ENCODE results near the gene GALNT6.
"Not testable (repeated sequence)": the region's sequence is repeated elsewhere in the genome, so short reads cannot be mapped to it uniquely, and the experiment has no call there.

The GALNT6 gene

DNA sequence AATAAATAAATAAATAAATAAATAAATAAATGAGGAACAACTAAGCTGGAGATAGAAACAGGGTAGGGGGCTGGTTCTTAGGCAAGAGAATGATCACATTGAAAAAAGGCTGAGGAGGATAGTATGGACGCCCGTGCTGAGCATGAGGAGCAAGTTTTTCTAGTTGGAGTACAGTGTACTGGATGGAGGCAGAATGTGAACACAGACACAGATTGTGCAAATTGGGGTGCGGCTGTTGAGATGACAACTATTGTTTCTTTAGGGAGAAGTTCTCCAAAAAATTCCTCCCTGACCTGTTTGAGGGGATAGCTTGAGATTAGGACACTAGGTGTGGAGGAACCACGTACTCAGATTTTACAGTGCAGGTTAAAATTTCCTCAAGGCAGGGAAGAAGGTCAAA, 66.3 kb downstream of the GALNT6 start:
- H3K27ac Mint-ChIP-seq: peak overlapping the region; percentile 94
- H3K9me3 Mint-ChIP-seq: peaks cover 3% of the 10 kb centered on the region
- H3K27me3 Mint-ChIP-seq: no peaks in the 10 kb centered on the region
- H3K4me3 Mint-ChIP-seq: peak overlapping the region; percentile 56
- CTCF ChIA-PET: interaction anchor here (1.8 to 7.9 kb wide), 2 partner anchors 17 to 56 kb away, joined by 6 to 50 read pairs; no protein-coding TSS in a partner anchor
- peaks cover 40% of the 10 kb centered on the region for H3K36me3 Mint-ChIP-seq
- no peak for DNase-seq
- H3K4me1 Mint-ChIP-seq: peaks cover 93% of the 10 kb centered on the region

DNA sequence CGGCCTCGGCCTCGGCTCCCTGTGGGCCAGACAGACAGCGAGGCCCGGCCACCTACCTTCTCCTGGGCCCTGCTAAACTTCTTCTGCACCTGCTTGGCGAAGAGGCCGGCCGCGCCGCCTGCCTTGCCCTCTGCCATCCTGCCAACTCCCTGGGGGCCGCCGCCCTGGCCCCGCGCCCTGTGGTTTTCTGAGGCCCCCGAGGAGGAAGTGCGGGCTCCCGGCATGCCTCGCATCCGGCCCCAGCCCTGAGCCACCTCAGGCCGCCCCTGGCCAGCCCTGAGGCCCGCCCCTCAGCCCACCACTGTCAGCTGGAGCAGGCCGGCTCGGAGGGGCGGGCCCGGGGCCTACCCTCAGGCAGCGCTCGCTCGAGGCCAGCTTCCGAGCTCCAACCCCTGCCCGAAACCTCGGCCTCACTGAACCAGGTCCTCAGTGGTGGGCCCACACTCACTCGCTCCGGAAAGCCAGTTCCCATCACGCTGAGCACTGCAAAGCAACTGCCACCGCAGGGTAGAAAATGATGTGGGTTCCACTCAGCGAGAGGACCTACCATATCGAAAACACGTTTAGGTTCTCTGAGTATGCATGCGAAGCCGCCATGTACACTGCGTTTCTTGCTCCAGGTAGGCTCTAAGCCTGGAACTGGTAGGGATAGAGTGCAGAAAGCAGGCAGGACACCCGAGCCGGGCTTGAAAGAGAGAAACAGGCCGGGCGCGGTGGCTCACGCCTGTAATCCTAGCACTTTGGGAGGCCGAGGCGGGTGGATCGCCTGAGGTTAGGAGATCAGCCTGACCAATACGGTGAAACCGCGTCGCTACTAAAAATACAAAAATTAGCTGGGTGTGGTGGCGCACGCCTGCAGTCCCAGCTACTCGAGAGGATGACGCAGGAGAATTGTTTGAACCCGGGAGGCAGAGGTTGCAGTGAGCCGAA, 67.0 kb downstream of the GALNT6 start, which contains the start of gene BIN2:
Gene BIN2 (minus strand): TSS at position 209 of the 930 bp plus-strand sequence. CDS start 72 bp downstream, at position 137.
- peak within 1 kb of the TSS; percentile 98 for H3K4me3 Mint-ChIP-seq
- peak within 1 kb of the TSS; percentile 94 for H3K27ac Mint-ChIP-seq
- CTCF ChIA-PET: interaction anchor here (0.7 to 7.9 kb wide), 3 partner anchors 17 to 808 kb away, joined by 3 to 50 read pairs (median 6); no protein-coding TSS in a partner anchor
- H3K36me3 Mint-ChIP-seq: peaks cover 43% of the 10 kb centered on the region
- H3K4me1 Mint-ChIP-seq: peaks cover 93% of the 10 kb centered on the region
- DNase-seq: peak; percentile 86
- peaks cover 3% of the 10 kb centered on the region for H3K9me3 Mint-ChIP-seq
- no peaks in the 10 kb centered on the region for H3K27me3 Mint-ChIP-seq

DNA sequence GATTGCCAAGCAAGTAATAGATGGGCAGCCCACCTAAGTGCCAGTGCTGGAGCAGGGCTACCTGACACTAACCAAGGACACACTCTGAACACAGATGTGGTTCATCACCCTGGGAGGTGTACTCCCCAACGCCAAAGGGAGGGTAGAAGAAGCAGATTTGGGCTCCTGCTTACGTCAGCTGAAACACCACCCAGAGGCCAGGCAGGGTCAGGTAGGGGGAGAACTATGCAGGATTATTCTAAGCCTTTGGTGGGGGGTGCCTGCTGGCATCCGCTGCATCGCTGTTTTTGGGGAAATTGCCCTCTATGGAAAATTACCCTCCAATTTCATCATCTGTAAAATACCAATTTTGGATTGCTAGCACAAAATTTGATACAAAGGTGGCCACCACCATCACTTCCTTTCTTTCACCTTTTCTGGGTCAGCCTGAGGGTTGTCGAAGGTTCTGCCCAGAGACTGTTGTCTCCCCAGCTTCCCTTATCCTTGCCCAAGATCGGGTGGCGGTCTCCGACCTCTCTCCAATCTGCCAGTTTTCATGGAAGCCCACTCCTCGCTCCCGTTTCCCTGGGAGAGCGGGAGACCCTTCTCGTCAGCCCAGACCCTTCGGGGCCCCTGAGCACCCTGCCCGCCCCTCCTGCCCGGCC, 67.8 kb downstream of the GALNT6 start:
- CTCF ChIA-PET: interaction anchor here (1.6 to 7.9 kb wide), 3 partner anchors 18 to 105 kb away, joined by 4 to 50 read pairs (median 6); partner anchors contain the start of gene POU6F1
- peaks cover 48% of the 10 kb centered on the region for H3K36me3 Mint-ChIP-seq
- H3K27ac Mint-ChIP-seq: peak overlapping the region; percentile 94
- H3K9me3 Mint-ChIP-seq: peaks cover 3% of the 10 kb centered on the region
- peak; percentile 76 for DNase-seq
- peak overlapping the region; percentile 98 for H3K4me3 Mint-ChIP-seq
- no peaks in the 10 kb centered on the region for H3K27me3 Mint-ChIP-seq
- H3K4me1 Mint-ChIP-seq: peaks cover 93% of the 10 kb centered on the region

DNA sequence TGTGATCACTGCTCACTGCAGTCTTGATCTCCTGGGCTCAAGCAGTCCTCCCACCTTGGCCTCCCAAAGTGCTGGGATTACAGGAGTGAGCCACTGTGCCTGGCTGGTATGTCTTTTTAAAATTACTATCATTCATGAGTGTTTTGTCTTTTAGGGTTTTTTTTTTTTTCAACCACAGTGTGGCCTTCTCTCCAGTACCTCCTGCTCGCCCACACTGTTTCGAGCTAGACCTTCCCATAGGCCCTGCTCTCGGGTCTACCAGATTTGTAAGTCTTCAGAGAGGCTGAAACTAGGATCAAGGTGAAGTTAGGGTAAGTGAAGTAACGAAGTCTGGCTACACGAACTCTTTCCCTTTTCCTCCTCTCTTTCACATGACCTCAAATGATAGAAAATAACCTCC, 68.8 kb downstream of the GALNT6 start:
- Mint-ChIP-seq H3K4me1 (peaks cover 92% of the 10 kb centered on the region), H3K36me3 (peaks cover 55% of the 10 kb centered on the region), H3K27me3 (no peaks in the 10 kb centered on the region), H3K27ac (peak overlapping the region; percentile 94), H3K4me3 (peak overlapping the region; percentile 98), H3K9me3 (peaks cover 3% of the 10 kb centered on the region)
- DNase-seq: peak; percentile 33
- CTCF ChIA-PET: interaction anchor here (1.6 to 7.9 kb wide), 3 partner anchors 19 to 104 kb away, joined by 4 to 50 read pairs (median 5); partner anchors contain the start of gene POU6F1

DNA sequence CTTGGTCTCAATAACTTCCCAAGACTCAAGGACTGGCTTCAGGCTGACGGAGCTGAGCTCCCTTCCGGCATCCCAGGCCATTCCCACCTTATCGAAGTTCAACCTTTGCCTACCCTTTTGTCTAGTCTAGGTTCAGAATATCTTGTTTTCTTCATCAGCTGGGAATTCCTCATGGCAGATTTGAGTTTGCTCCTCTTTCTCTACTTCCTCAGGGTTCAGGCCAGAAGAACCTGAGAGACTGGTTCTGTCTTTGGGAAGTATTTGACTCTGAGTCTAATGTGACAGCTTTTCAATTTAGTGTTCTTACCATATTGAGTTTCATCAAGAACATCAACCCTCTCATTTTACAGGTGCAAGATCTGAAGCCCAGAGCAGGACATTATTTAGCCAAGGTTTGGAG, 69.3 kb downstream of the GALNT6 start:
- Mint-ChIP-seq H3K36me3 (peaks cover 59% of the 10 kb centered on the region), H3K4me3 (peak overlapping the region; percentile 98), H3K4me1 (peaks cover 91% of the 10 kb centered on the region), H3K9me3 (peaks cover 3% of the 10 kb centered on the region), H3K27ac (peak overlapping the region; percentile 94), H3K27me3 (no peaks in the 10 kb centered on the region)
- CTCF ChIA-PET: interaction anchor here (1.6 to 7.9 kb wide), 4 partner anchors 9 to 104 kb away, joined by 4 to 50 read pairs (median 4); partner anchors contain the start of gene POU6F1
- no peak for DNase-seq

DNA sequence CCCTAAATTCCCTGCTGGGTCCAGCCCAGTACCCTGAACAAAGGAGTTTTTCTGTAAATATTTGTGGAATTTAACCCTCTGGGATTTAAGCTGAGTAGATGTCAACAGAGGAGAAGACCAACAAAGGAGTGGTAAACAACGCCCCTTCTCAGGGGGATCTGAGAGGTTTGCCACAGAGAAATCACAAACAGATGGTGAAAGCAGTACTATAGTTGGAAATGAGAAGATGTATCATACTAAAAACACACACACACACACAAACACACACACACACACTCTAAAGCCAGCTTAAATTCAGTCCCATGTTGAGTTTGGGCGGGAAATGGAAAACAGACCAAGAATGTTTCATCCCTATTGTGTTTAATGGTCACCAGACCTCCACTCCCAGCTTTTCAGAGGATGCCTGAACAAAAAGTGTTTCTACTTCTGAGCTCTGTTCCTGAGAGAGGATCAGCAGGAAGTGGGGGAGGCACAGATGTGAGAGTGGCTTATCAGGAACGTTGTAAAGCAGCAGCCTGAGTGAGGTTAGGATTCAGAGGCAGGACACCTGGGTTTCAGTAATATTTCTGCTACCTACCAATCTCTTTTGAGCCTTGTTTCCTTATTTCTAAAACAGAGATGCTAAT, 70.4 kb downstream of the GALNT6 start:
- DNase-seq: peak; percentile 41
- Mint-ChIP-seq H3K36me3 (peaks cover 64% of the 10 kb centered on the region), H3K4me1 (peaks cover 87% of the 10 kb centered on the region), H3K4me3 (peak overlapping the region; percentile 98), H3K9me3 (peaks cover 3% of the 10 kb centered on the region), H3K27me3 (no peaks in the 10 kb centered on the region), H3K27ac (peak overlapping the region; percentile 94)
- CTCF ChIA-PET: interaction anchor here (0.6 to 7.9 kb wide), 3 partner anchors 10 to 556 kb away, joined by 3 to 50 read pairs (median 4); no protein-coding TSS in a partner anchor

DNA sequence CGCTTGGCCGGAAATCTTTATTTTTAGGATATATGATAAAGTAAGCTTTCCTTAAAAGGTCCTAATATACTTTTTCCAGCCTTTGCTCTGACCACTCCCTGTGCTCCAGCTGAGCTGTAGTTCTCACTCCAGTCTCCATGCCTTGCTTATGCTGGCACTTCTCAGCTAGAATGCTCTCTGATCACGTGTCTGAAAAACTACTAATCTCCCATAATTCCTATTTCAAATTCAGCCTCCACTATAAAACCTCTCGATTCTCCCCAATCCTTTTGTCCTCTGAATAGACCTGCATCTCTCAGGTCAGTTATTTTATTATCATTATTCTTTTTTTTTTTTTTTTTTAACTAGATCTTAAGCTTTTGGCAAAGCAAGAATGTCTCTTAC, 70.9 kb downstream of the GALNT6 start:
- peak overlapping the region; percentile 98 for H3K4me3 Mint-ChIP-seq
- CTCF ChIA-PET: interaction anchor here (0.6 to 7.9 kb wide), 3 partner anchors 11 to 555 kb away, joined by 3 to 50 read pairs (median 4); no protein-coding TSS in a partner anchor
- H3K9me3 Mint-ChIP-seq: peaks cover 3% of the 10 kb centered on the region
- H3K27ac Mint-ChIP-seq: peak overlapping the region; percentile 94
- no peaks in the 10 kb centered on the region for H3K27me3 Mint-ChIP-seq
- H3K4me1 Mint-ChIP-seq: peaks cover 87% of the 10 kb centered on the region
- peaks cover 69% of the 10 kb centered on the region for H3K36me3 Mint-ChIP-seq
- DNase-seq: no peak

DNA sequence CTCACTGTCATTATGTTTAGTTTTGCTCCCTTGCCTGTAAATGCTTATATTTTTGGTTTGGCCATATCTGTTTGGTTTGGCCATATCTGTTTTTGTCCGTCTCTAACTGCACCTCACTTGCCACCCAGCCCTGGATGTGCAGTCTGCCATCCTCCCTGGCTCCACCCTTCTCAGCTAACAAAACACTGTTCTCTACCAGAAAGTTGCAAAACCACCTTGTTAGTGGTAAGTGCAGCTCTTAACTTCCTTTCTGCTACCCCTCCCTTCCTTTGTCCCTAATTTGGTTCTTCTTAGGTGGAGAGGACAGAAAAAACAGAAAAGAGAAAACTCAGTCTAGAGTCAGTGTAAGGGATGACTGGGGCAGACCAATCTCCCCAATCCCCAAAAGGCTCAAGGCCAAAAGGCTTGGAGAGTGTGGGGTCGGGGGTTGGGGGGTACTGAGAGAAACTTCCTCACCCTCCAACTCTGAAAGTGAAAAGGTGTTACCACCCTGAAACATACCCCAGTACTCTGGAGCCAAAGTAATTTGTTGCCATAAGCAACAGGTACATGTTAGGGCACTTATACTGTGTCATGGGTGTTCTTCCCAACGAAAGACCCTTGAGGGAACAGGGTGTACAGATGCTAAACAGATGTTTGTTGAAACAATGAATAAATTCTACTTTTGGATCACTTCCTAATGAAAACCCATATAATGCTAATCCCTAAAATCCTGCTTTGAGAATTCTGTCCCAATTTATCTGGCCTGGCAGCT, 72.2 kb downstream of the GALNT6 start:
- H3K9me3 Mint-ChIP-seq: no peaks in the 10 kb centered on the region
- DNase-seq: peak; percentile 71
- H3K4me1 Mint-ChIP-seq: peaks cover 78% of the 10 kb centered on the region
- H3K27me3 Mint-ChIP-seq: no peaks in the 10 kb centered on the region
- peak overlapping the region; percentile 98 for H3K4me3 Mint-ChIP-seq
- peaks cover 69% of the 10 kb centered on the region for H3K36me3 Mint-ChIP-seq
- CTCF ChIA-PET: interaction anchor here (2.5 to 7.9 kb wide), 2 partner anchors 23 to 49 kb away, joined by 7 to 50 read pairs; partner anchors contain the start of gene SMAGP
- peak overlapping the region; percentile 94 for H3K27ac Mint-ChIP-seq

DNA sequence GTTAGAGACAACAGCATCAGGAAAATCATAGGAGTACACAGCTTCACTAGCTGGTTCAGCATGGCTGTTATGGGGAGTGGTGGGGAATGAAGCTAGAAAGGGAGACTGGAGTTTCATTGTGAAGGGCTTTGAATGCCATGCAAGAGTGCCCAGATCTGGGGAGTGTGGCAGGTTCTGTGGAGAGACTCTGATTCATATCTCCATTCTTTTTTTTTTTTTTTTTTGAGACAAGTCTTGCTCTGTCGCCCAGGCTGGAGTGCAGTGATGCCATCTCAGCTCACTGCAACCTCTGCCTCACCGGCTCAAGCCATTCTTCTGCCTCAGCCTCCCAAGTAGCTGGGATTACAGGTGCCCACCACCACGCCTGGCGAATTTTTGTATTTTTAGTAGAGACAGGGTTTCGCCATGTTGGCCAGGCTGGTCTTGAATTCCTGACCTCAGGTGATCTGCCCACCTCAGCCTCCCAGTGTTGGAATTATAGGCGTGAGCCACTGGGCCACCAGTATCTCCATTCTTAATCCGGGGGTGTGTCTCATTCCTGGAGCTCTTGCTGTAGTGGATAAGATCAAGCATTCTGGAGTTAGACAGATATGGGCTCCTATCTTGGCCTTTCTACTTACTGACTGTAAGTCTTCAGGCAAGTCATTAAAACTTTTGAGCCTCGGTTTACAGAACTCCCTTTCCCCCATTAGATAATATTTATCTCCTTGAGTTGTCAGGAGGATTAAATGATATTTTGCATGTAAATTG, 73.0 kb downstream of the GALNT6 start:
- not testable (repeated sequence) for DNase-seq, H3K9me3 Mint-ChIP-seq, H3K27me3 Mint-ChIP-seq
- CTCF ChIA-PET: interaction anchor here (2.5 to 7.9 kb wide), 2 partner anchors 23 to 48 kb away, joined by 7 to 50 read pairs; partner anchors contain the start of gene SMAGP
- H3K4me3 Mint-ChIP-seq: peak overlapping the region; percentile 98
- peaks cover 78% of the 10 kb centered on the region for H3K4me1 Mint-ChIP-seq
- peaks cover 69% of the 10 kb centered on the region for H3K36me3 Mint-ChIP-seq
- H3K27ac Mint-ChIP-seq: peak overlapping the region; percentile 94

DNA sequence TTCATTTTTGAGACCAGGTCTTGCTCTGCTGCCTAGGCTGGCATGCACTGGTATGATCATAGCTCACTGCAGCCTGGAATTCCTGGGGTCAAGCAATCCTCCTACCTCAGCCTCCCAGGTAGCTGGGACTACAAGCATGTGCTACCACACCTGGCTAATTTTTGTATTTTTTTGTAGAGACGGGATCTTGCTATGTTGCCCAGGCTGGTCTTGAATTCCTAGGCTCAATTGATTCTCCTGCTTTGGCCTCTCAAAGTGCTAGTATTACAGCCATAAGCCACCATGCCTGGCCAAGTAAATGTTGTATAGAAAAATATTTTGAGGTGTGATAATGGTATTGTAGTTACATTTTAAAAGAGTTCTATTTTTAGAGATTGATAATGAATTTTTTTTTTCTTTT, 79.8 kb downstream of the GALNT6 start:
- CTCF ChIA-PET: interaction anchor here (2.2 kb wide), 1 partner anchor 30 kb away, joined by 13 read pairs; no protein-coding TSS in a partner anchor
- DNase-seq: no peak
- peaks cover 52% of the 10 kb centered on the region for H3K4me1 Mint-ChIP-seq
- no peak overlapping the region for H3K27ac Mint-ChIP-seq
- peaks cover 60% of the 10 kb centered on the region for H3K36me3 Mint-ChIP-seq
- H3K4me3 Mint-ChIP-seq: no peak overlapping the region
- H3K27me3 Mint-ChIP-seq: no peaks in the 10 kb centered on the region
- no peaks in the 10 kb centered on the region for H3K9me3 Mint-ChIP-seq

DNA sequence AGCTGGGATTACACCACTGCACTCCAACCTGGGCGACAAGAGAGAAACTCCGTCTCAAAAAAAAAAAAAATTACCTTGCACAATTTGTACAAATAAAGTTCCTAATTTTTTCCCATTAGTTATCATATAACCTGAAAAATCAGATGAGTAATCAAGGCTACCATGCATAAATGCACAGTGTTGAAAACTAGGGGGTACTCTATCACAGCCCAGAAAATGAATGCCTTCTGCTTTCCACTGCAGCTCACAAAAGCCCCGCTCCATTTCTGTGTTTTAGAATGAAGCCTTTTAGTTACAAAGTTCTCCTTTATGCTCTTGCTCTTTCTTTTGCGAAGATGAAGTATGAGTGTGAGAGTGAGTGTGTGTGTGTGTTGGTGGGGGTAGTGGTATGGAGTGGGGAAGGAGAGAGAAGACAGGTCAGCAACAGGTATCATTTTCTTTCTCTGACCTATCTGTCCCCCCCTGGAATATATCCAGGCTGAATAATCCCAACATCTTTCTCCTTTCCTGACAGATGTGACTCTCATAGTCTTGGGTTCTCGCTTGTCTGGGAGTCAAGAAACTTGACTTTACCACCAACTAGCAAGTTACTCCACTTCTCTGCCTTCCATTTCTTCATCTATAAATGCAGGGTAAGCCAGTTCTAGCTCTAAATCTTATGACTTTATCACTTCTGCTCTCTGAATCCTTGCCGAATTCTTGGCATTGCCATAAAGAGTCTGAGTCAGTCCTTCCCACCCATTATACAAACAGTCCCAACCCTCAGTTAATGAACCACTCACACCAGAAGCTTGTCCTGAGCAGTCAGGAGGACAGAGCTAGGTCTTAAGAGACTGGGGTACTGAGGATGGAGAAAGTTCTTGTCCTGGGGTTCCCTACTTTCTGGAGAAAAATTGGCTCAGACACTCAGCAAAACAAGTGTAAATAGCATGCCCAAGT, 83.3 kb downstream of the GALNT6 start:
- H3K36me3 Mint-ChIP-seq: peaks cover 64% of the 10 kb centered on the region
- peaks cover 39% of the 10 kb centered on the region for H3K4me1 Mint-ChIP-seq

More for the DNA sequence above, 83.3 kb downstream of the GALNT6 start:
- Mint-ChIP-seq H3K4me3 (no peak overlapping the region), H3K9me3 (no peaks in the 10 kb centered on the region), H3K27ac (no peak overlapping the region), H3K27me3 (no peaks in the 10 kb centered on the region)
- CTCF ChIA-PET: interaction anchor here (0.9 kb wide), 1 partner anchor 33 kb away, joined by 4 read pairs; no protein-coding TSS in a partner anchor
- no peak for DNase-seq
